GM10248 (cell line): ENCODE data around the gene ASB9.

Experiments used
- CTCF ChIA-PET: fragments of 300-600 bp; sonication (Branson Sonifier 250); formaldehyde crosslinking; extraction: SDS; loops from one replicate; lab custom pipeline; 2021; ENCODE audit warnings: antibody characterized with exemption; lab: Yijun Ruan, JAX
- POLR2A ChIA-PET: fragments of 350-650 bp; sonication (Branson Sonifier 250); formaldehyde crosslinking; extraction: SDS; loops from one replicate; lab custom pipeline; 2020; ENCODE audit warnings: antibody characterized with exemption; lab: Yijun Ruan, JAX
- DNase-seq: peaks from one replicate; pipeline ENCODE4 v3.0.0; 2012; ENCODE audit errors: extremely low spot score
- CTCF ChIP-seq: IDR thresholded peaks from 2 replicates; pipeline ENCODE4 v1.5.1; 2012; ENCODE audit warnings: mild to moderate bottlenecking, low read depth; ENCODE audit errors: extremely low read depth, missing control alignments, control extremely low read depth

Gene ASB9

GRCh38 chrX:15244421-15244820, 25.5 kb downstream of the ASB9 start:
- no peak for TF ChIP-seq CTCF
- CTCF ChIA-PET: no interaction called here
- POLR2A ChIA-PET: no interaction called here

GRCh38 chrX:15242899-15243555, 26.9 kb downstream of the ASB9 start:
- peak; percentile 43 for TF ChIP-seq CTCF
- ChIA-PET POLR2A (no interaction called here), CTCF (interaction anchor here (0.7 to 1.5 kb wide), 11 partner anchors 9 to 1152 kb away, joined by 3 to 8 read pairs (median 3); no protein-coding TSS in a partner anchor)
- peak; percentile 29 for DNase-seq

More at GRCh38 chrX:15244421-15244820, 25.5 kb downstream of the ASB9 start:
- DNase-seq: no peak

- TF ChIP-seq CTCF: no peak
- DNase-seq: no peak
- ChIA-PET POLR2A (no interaction called here), CTCF (interaction anchor here (1.0 to 1.6 kb wide), 3 partner anchors 97 to 1202 kb away, joined by 3 to 4 read pairs (median 3); no protein-coding TSS in a partner anchor)
Measured at GRCh38 chrX:15241301-15241700, 28.6 kb downstream of the ASB9 start.

- POLR2A ChIA-PET: no interaction called here
- CTCF ChIA-PET: interaction anchor here (1.0 to 1.6 kb wide), 2 partner anchors 1200 to 1201 kb away, joined by 3 to 4 read pairs; no protein-coding TSS in a partner anchor
Measured at GRCh38 chrX:15240414-15240813, 29.5 kb downstream of the ASB9 start.

GRCh38 chrX:15236146-15236545, 33.7 kb downstream of the ASB9 start:
- no peak for TF ChIP-seq CTCF
- no peak for DNase-seq
- ChIA-PET POLR2A (no interaction called here), CTCF (no interaction called here)

More at GRCh38 chrX:15240414-15240813, 29.5 kb downstream of the ASB9 start:
- no peak for TF ChIP-seq CTCF
- no peak for DNase-seq

GRCh38 chrX:15235001-15235400, 34.9 kb downstream of the ASB9 start:
- TF ChIP-seq CTCF: no peak
- no peak for DNase-seq
- ChIA-PET CTCF (no interaction called here), POLR2A (no interaction called here)
